GM18861 (cell line): ENCODE results near the gene MATCAP1.

ENCODE experiments used
- ATAC-seq: cut with Tn5 transposase; IDR thresholded peaks from one replicate; pipeline ENCODE4 v1.9.1; 2021; ENCODE audit not compliant: unreplicated experiment

The MATCAP1 gene

DNA sequence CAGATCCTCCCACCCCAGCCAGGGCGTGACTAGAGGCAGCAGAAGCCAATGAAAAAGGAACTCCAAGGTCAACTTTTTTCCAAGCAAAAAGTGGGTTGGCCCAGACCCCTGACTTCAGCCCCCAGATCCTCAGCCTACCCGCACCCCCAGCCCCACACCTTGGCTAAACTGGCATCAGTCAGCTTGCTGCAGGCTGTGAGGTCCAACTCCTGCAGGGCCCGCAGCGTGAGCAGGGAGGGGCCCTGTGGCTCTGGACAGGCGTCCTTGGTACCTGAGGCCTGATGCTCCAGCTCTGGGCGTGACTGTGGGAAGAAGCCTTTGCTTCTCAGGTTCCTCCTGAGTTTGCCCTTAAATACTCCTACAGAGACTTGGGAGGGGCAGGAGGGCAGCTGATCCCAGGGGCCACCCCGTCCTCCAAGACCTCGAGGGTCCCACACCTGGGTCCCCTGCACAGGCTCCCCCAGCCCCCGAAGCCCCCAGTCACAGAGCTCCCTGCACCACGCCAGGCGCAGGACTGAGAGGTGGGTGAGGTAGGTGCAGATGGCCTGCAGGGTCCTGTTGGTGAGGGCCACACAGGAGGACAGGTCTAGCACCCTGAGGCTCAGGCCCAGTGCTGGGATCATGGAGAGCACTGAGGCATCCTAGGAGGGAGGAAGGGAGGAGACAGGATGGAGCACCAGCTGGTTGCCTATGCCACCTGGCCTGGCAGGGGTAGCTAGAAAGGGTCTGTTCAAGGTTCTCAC, 24.6 kb upstream of the MATCAP1 start:
- no peak for ATAC-seq

DNA sequence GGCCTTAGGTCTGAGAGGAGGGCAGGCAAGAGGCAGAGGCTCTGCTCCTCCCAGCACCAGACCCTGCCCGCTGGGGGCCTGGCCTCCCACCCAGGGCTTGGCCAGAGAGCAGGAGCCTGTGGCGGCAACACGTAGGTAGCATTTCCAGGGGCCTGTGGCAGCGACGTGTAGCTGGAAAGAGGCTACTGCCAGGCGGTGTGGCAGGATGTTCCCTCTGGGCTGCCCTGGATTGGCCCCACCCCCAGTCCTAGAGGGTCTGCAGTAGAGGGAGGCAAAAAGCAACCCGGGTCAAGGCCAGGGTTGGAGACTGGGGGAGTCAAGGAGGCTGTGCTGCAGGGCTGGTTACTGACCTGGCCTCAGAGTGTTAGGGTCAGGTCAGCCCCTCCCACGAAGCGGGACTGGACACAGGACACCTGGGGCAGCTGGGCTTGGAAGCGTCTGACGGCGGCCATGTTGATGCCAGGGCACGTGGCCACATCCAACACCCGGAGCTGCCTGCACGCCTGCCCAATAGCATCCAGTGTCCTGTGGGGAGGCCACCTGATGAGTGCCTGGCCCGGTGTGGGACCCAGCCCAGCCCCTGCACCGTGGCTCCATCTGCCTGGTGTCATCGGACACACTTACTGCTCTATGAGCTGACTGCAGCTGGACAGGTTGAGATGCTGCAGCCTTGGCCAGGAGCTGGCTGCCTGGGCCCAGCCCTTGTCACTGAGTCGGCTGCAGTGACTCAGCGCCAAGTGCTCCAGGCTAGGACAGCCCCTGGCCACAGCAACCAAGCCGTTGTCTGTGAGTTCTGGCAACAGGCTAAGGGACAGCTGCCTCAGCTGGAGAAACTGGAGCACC, 23.7 kb upstream of the MATCAP1 start:
- ATAC-seq, result no peak

DNA sequence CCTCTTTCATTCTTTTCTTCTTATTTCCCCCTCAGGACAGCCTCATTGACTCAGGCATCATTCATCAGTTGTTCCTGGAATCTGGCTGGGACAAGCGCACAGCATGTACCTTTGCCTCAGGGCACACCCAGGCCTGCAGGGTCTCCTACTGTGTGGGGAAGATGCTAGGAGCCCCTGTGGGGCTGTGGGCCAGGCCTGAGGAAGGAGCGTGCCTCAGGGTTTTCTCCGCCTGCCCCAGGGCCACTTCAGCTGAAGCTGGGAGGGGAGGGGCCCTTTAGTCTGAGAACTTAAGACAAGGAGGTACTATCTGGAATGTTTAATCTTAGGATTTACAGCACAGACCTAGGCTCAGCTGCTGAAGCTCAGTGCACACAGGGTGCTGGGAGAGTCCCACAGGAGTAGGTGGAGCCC, 23.1 kb upstream of the MATCAP1 start:
- no peak for ATAC-seq

DNA sequence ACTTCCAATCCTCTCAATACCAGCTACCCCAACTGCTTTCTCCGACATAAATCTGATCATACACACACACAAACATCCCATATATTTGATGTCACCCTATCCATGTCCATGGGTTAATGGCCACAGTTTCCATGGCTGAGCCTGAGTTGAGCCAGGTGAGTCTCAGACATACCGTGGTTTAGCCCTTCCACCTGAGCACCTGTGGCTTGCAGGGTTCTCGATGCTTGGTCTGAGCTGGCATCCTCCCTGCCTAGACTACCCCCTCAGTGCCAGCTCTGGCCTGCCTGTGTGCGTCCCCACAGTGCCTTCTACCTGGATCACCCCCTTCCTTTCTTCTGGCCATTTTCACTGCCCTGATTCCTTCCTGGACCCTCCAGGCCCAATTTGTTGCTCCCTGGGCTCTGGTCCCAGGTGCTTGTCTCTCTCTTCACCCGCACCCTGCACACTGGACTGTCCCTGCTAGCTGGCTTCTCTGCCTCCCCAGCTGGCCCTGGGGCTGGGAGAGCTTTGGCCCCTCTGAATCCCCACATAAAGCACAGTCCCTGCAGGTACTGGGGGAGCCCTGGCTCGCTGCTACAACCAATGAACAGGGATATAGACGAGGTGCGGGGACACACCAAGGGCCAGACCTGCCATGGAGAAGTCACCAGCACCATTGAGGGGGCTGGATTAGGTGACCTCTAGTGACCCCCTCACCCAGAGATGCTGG, 22.5 kb upstream of the MATCAP1 start:
- ATAC-seq, result no peak

DNA sequence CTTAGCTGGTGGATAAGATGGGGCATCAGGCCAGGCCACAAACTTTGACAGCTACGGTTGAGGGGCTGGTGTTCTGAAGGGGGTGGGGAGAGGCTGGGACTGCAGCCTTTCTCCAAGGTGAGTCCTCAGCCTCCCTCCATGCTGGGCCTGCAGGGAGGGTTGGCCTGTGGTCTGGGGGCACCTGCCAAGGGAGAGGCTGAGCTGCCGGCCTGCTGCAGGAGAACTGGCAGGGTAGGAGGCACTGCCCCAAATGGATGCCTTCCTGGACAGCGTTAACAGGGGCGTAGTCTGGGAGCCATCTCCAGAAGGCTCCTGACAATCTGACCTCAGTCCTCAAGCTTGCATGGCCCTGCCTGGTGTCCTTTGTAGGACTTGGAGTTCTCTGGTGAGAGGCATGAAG, 20.3 kb upstream of the MATCAP1 start:
- no peak for ATAC-seq

DNA sequence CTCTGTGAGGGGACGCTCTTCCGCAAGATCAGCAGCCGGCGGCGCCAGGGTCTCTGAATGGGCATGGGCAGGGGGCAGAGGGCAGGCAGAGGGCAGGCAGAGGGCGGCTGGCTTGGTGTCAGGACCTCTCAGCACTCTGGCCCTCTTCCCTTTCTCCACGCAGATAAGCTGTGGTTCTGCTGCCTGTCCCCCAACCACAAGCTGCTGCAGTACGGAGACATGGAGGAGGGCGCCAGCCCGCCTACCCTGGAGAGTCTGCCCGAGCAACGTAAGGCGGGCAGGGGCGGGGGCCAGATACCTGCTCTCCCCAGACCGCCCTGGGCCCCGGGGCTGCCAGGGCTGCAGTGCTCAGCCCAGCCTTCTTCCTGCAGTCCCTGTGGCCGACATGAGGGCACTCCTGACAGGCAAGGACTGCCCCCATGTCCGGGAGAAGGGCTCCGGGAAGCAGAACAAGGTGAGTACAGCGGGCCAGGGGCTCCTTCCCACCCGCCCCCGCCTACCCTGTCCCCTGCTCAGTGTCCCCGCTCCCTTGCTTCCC, 19.3 kb upstream of the MATCAP1 start:
- ATAC-seq, result no peak

DNA sequence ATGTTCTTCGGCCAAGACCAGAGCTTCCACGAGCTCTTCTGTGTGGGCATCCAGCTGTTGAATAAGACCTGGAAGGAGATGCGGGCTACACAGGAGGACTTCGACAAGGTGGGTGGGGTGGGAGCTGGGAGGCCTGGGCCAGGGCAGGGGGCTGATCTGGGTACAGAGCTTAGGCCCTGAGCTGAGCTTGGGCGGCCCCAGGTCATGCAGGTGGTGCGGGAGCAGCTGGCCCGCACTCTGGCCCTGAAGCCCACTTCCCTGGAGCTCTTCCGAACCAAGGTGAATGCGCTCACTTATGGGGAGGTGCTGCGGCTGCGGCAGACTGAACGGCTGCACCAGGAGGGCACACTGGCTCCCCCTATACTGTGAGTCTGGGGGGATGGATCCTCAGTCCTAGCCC, 18.7 kb upstream of the MATCAP1 start:
- ATAC-seq, result no peak

DNA sequence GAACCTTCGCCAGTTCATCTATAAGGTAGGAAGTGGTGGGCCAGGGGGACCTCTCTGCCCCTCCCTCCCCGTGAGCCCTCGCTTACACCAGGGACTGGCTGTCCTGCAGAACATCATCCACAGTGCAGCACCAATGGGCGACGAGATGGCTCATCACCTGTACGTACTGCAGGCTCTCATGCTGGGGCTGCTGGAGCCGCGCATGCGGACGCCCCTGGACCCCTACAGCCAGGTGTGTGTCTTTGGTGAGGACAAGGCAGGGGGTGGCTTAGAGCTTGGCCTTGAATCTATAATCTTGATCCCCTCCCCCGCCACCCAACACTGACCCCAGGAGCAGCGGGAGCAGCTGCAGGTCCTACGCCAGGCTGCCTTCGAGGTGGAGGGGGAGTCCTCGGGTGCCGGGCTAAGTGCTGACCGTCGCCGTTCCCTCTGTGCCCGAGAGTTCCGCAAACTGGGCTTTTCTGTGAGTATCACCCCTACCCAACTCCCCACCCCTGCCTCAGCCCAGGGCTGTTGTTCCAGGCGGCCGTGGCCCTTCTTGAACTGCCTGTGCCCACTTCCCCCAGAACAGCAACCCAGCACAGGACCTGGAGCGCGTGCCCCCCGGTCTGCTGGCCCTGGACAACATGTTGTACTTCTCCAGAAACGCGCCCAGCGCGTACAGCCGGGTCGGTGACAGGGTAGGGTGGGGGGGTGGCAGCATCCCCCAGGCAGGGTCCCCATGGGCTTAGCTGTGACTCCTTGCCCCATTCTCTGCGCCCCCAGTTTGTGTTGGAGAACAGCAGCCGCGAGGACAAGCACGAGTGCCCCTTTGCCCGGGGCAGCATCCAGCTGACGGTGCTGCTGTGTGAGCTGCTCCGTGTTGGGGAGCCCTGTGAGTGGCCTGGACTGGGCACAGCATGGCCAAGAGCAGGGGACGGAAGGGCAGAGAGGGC, 17.9 kb upstream of the MATCAP1 start:
- ATAC-seq, result no peak

DNA sequence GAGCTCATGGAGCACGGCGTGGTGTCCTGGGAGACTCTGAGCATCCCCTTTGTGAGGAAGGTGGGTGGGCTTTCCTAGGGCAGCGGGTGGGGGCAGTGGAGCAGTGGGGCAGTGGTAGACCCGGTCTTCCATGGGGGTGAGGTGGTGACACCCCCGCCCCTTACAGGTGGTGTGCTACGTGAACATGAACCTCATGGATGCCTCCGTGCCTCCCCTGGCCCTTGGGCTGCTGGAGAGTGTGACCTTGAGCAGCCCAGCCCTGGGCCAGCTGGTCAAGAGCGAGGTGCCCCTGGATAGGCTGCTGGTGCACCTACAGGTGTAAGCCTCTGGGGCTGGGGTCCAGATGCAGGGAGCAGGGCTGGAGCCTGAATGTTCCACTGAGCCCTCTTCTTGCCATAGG, 16.7 kb upstream of the MATCAP1 start:
- no peak for ATAC-seq

DNA sequence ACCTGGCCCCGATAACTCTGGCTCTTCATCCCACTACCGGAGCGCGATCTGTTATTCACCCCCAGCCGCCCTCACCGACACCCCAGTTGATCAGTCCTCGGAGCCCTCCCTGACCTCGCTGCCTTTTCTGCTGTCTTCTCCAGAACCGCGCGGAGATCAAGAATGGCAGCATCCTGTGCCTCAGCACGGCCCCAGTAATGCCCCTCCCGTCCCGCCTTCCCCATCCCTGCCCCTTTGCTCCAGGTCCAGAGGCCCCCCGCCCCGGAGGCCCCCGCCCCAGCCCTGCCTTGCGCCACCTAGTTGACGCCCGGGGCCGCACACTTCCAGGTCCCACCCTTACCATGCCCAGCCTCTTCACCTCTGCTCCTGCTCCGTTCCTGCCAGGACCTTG, 16.0 kb upstream of the MATCAP1 start:
- no peak for ATAC-seq

DNA sequence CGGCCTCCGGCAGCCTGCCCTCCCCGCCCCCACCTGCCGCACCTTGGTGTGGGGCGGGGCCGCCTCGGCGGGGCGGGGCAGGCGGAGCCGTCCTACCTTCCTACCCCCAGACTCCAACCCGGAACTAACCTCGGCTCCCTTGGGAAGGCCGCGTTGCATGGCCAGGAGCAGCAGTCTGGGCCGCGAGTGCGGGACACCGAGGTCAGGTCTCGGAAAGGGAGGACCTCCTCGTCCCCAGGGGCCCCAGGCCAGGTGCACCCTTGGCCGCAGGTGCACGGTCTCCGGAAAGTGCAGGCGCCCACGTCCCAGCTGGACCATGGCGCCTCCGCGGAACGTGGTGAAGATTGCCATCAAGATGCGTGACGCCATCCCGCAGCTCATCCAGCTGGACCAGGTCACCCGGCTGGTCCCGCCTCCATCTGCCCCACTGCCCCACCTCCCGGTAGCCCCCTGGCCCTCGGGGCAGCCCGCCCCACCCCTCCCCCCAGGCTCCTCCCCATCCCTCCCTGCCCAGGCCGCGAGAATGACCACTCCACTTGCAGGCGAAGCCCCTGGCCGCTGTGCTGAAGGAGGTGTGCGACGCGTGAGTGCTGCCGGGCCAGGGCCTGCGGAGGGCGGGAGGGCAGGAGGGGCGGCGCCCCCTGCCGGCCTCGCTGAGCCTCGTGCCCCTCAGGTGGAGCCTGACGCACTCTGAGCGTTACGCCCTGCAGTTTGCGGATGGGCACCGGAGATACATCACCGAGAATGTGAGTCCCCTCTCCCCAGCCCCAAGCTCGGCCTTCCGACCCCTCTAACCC, 15.4 kb upstream of the MATCAP1 start, which contains the start of gene ELMO3:
TSS of gene ELMO3 (plus strand) at position 121 of the 797 bp plus-strand sequence. CDS start at position 317, 196 bp downstream.
- ATAC-seq, result no peak

DNA sequence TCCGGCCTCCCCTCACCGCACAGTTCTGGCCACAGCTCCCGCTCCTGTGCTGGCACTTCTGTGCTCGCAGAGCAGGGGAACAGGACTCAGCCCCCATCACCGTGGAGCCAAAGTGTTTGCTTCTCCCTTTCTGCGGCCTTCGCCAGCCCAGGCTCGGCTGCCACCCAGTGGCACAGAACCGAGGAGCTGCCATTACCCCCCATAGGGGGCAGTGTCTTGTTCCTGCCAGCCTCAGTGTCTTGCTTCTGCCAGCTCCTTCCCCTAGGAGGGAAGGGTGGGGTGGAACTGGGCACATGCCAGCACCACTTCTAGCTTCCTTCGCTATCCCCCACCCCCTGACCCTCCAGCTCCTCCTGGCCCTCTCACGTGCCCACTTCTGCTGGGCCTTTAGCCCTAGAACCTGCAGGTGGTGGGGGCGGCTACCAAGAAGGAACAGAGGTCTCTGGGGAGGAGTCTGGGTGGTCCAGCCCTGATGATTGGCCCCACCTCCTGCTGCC, 14.5 kb upstream of the MATCAP1 start:
- ATAC-seq, result no peak

DNA sequence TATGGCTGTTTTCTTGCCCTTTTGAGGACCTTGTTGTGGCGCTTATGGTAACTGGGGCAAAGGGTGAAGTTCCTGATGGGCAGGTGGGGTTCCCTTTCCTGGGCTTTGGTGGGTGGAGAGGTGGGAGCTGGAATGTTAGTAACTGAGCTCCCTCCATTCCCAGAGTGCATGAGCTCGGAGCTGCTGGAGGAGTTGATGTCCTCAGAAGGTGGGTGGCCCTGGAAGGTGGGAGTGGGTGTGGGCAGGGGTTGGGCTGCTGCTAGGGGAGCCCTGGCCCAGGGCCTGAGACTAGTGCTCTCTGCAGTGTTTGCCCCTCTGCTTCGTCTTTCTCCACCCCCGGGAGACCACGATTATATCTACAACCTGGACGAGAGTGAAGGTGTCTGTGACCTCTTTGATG, 13.9 kb upstream of the MATCAP1 start:
- ATAC-seq, result no peak

DNA sequence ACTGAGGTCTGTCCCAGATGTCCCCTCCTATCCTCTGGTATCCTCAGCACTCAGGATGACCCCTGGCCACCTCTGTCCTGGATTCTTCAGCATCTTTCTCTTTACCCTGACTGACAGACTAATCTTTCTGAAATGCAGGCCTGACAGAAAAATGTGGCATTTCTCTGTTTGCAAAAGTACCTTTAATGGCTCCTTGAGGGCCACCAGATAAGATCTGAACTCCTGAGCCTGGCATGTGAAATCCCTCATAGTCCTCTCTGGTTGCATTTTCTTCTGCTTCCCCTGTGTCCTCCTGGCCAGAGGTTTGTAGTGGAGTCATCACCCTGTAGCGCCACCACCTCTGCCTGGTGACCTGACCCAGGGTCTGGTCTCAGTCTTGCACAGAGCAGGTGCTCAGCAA, 13.1 kb upstream of the MATCAP1 start:
- ATAC-seq, result no peak

DNA sequence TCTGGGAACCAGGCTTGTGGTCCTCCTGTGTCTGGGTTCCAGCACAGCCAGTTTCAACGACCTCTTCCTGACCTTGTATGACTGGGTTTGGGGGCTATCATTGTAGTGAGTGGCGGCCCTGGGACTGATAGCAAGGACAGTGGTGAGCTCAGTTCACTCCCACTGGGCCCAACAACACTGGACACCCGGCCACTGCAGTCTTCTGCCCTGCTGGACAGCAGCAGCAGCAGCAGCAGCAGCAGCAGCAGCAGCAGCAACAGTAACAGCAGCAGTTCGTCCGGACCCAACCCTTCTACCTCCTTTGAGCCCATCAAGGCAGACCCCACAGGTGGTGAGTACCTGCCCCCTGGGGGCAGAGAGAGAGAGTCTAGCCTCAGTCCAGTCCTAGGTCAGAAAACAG, 11.9 kb upstream of the MATCAP1 start:
- no peak for ATAC-seq

DNA sequence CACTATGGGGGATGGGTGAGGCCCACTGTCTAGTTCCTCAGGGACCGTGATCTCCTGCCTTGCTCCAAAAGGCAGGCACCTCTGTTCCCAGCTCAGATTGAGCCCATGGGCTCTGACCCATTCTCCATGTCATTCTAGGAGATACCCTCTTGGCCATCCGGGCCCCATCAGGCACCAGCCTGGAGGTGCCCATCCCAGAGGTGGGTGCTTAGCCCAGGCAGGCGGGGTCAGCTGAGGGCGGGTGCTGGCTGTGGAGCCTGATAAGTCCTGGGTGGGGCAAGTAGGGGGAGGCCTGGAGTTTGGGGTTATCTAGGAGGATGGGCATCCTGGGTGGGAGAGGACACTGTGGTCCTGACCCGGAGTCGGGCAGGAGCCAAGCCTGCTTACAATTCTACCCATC, 10.5 kb upstream of the MATCAP1 start:
- ATAC-seq, result no peak

DNA sequence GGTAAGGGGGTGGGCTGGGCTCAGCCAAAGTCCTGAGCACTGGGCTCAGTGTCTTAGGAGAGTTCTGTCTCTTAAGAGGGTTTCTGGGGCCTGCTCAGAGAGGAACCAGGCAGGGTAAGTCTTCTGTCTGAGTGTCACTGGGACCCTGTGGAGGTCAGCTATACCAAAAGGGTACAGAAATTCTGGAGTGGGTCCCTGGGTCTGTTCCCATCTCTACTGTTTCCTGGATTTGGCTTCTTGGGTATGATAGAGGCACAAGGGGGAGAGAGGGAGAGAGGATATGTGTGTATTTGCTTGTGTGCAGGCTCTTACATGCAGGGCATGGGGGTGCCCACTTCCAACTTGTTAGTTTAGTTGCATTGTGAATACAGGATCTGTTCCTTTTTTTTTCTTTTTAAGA, 9.8 kb upstream of the MATCAP1 start:
- no peak for ATAC-seq

DNA sequence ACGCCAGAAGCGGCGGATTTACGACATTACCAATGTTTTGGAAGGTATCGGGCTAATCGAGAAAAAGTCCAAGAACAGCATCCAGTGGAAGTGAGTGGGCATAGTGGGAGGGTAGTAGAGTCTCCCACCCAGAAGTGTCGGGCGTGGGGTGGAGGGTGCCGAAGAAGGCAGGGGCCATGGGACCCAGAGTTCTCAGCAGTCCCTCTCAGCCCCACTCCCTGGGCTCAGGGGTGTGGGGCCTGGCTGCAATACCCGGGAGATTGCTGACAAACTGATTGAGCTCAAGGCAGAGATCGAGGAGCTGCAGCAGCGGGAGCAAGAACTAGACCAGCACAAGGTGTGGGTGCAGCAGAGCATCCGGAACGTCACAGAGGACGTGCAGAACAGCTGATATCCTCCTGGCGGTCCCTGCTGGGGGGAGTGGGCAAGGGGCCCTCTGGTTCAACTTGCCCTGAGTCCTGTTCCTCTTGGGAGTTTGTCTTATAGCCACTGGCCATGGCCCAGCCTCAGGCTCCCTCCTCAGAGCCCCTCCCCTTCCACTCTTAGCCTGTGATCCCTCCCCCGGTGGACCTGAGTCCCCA, 9.1 kb upstream of the MATCAP1 start:
- ATAC-seq, result no peak
